Naive thymus-derived CD4-positive, alpha-beta T cell (primary cell): ENCODE results near the gene TM6SF1. TPM values are rescaled to one million over a fixed set of nuclear protein-coding genes. Genes with fewer than 3 reads are reported as not detected.

Experiments
- ATAC-seq: fragments of 150-1000 bp; cut with Tn5 transposase; 2 replicates; pipeline ENCODE4 v1.10.0; 2021; ENCODE audit warnings: mild to moderate bottlenecking, moderate library complexity
- CTCF ChIA-PET: fragments of 350-600 bp; sonication (Branson Sonifier 250); formaldehyde crosslinking; loops from one replicate; lab custom pipeline; 2021; ENCODE audit warnings: antibody characterized with exemption; lab: Charles Lee
- POLR2A ChIA-PET: fragments of 350-600 bp; sonication (Branson Sonifier 250); formaldehyde crosslinking; loops from one replicate; lab custom pipeline; 2021; ENCODE audit warnings: antibody characterized with exemption, inconsistent platforms; lab: Charles Lee
- DNase-seq, 9 donors: peaks; one replicate each; pipeline versions ENCODE4 v3.0.0 to v3.0.0-alpha.2; 2020 to 2022; ENCODE audit warnings: mixed read lengths in 1 of 9
- H3K27ac ChIP-seq: one replicate; pipeline ENCODE4 v1.7.0; 2013; ENCODE audit warnings: mild to moderate bottlenecking, low read depth, low read length, moderate library complexity
- H3K27me3 ChIP-seq, 2 donors: one replicate each; pipeline ENCODE4 v1.7.0; 2013; ENCODE audit warnings: low read length in 2 of 2, mild to moderate bottlenecking in 2 of 2, moderate library complexity in 2 of 2; ENCODE audit not compliant: control insufficient read depth in 2 of 2, insufficient read depth in 2 of 2
- H3K36me3 ChIP-seq, 3 experiments: 1 replicate in 2 of 3; 2 replicates in 1 of 3; pipeline ENCODE4 v1.7.0; 2013; ENCODE audit warnings: low read length in 3 of 3, mild to moderate bottlenecking in 3 of 3, moderate library complexity in 1 of 3; ENCODE audit not compliant: insufficient read depth in 3 of 3, control insufficient read depth in 2 of 3
- H3K4me1 ChIP-seq, 2 donors: one replicate each; pipeline ENCODE4 v1.7.0; 2013; ENCODE audit warnings: low read length in 2 of 2, mild to moderate bottlenecking in 2 of 2, moderate library complexity in 1 of 2; ENCODE audit not compliant: control insufficient read depth in 2 of 2, insufficient read depth in 2 of 2
- H3K4me3 ChIP-seq: 2 replicates; pipeline ENCODE4 v1.7.0; 2013; ENCODE audit warnings: mild to moderate bottlenecking, low read length
- H3K9me3 ChIP-seq, 3 experiments: 1 replicate in 2 of 3; 2 replicates in 1 of 3; pipeline ENCODE4 v1.7.0; 2013; ENCODE audit warnings: low read length in 3 of 3; ENCODE audit not compliant: control insufficient read depth in 2 of 3
- H3K27ac Mint-ChIP-seq, 9 donors: one replicate each; pipeline ENCODE4 v1.8.0; 2020 to 2022; ENCODE audit warnings: mixed read lengths in 9 of 9, mild to moderate bottlenecking in 8 of 9, moderate library complexity in 5 of 9, inconsistent platforms in 2 of 9
- H3K27me3 Mint-ChIP-seq, 5 donors: one replicate each; pipeline ENCODE4 v1.8.0; 2021 to 2022; ENCODE audit warnings: mixed read lengths in 5 of 5, mild to moderate bottlenecking in 1 of 5
- H3K36me3 Mint-ChIP-seq, 5 donors: one replicate each; pipeline ENCODE4 v1.8.0; 2020 to 2022; ENCODE audit warnings: mixed read lengths in 5 of 5, mild to moderate bottlenecking in 3 of 5, inconsistent platforms in 1 of 5
- H3K4me1 Mint-ChIP-seq, 7 donors: one replicate each; pipeline ENCODE4 v1.8.0; 2020 to 2022; ENCODE audit warnings: mixed read lengths in 7 of 7, mild to moderate bottlenecking in 3 of 7, inconsistent platforms in 1 of 7
- H3K4me3 Mint-ChIP-seq, 10 donors: one replicate each; pipeline ENCODE4 v1.8.0; 2020 to 2022; ENCODE audit warnings: mild to moderate bottlenecking in 10 of 10, mixed read lengths in 10 of 10, moderate library complexity in 6 of 10, inconsistent platforms in 2 of 10
- H3K9me3 Mint-ChIP-seq, 11 donors: one replicate each; pipeline ENCODE4 v1.8.0; 2020 to 2022; ENCODE audit warnings: mixed read lengths in 11 of 11, mild to moderate bottlenecking in 4 of 11, inconsistent platforms in 1 of 11, moderate library complexity in 1 of 11
- intact Hi-C, 2 donors: fragments of 100-400 bp; cut with micrococcal nuclease; formaldehyde crosslinking; loops; one replicate each; pipeline ENCODE4 v1.15.1; 2023
- polyA plus RNA-seq, 2 donors: library from polyadenylated mRNA; unstranded; fragments of 300-500 nt; fragmentation: Illumina TruSeq; gene quantifications; one replicate each; pipeline ENCODE4 v1.2.3, GENCODE V29; 2021
- total RNA-seq, 6 experiments: library from RNA in 5 of 6; stranded (reverse) in 5 of 6; gene quantifications; 1 replicate in 5 of 6; 2 replicates in 1 of 6; pipeline ENCODE4 v1.2.3 and lab custom pipeline; 2021 to 2026

The TM6SF1 gene
- total and polyA plus RNA-seq, 7 experiments from 2014 or later: 0.33 to 10.1 (median 1.0) TPM; not detected in 1

GRCh38 chr15:83098079-83098478, 9.4 kb upstream of the TM6SF1 start:
- no peak overlapping the region for H3K4me3 Mint-ChIP-seq
- Histone ChIP-seq H3K9me3 (peaks cover 0 to 4% (median 0%) of the 10 kb centered on the region in 3 experiments), H3K4me1 (no peaks in the 10 kb centered on the region), H3K36me3 (no peaks in the 10 kb centered on the region), H3K4me3 (no peak overlapping the region), H3K27ac (no peak overlapping the region), H3K27me3 (no peaks in the 10 kb centered on the region)
- no peaks in the 10 kb centered on the region for H3K4me1 Mint-ChIP-seq
- CTCF ChIA-PET: no interaction called here
- no peak overlapping the region for H3K27ac Mint-ChIP-seq
- H3K9me3 Mint-ChIP-seq: peaks cover 0 to 17% (median 9%) of the 10 kb centered on the region in 11 donors
- peaks cover 0 to 3% (median 0%) of the 10 kb centered on the region in 5 donors for H3K36me3 Mint-ChIP-seq
- DNase-seq (no peak), ATAC-seq (no peak)
- intact Hi-C loops: no loop called here
- POLR2A ChIA-PET: interaction anchor here (0.6 kb wide), 1 partner anchor 9 kb away, joined by 4 read pairs; no protein-coding TSS in a partner anchor
- H3K27me3 Mint-ChIP-seq: peaks cover 21 to 64% (median 25%) of the 10 kb centered on the region in 5 donors

DNA sequence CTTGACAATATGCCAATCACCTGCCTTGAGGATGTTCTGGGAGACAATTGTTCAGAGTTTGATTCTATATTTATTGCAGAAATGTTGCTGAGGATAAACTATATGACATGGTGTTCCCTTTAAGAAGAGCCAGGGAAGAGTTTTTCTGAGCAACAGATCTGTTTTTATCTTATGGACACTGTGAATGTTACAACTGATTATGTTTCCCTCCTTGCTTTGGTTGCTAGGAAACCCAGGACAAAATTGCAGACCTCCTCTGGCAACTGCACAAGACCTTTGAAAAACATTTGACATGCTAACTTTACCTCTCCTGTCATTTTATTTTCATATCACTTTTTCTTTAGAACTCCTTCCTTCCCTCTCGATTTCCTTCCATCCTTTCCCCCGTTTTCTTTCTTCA, 8.2 kb upstream of the TM6SF1 start:
- no peaks in the 10 kb centered on the region for H3K4me1 ChIP-seq
- no peak overlapping the region for H3K4me3 Mint-ChIP-seq
- H3K36me3 Mint-ChIP-seq: peaks cover 0 to 3% (median 0%) of the 10 kb centered on the region in 5 donors
- ChIA-PET CTCF (no interaction called here), POLR2A (no interaction called here)
- no peak overlapping the region for H3K27ac Mint-ChIP-seq
- no peaks in the 10 kb centered on the region for H3K36me3 ChIP-seq
- DNase-seq (no peak), ATAC-seq (no peak)
- intact Hi-C loops: no loop called here
- no peaks in the 10 kb centered on the region for H3K27me3 ChIP-seq
- H3K4me1 Mint-ChIP-seq: no peaks in the 10 kb centered on the region
- H3K27ac ChIP-seq: no peak overlapping the region
- peaks cover 0 to 17% (median 9%) of the 10 kb centered on the region in 11 donors for H3K9me3 Mint-ChIP-seq
- H3K9me3 ChIP-seq: peaks cover 0 to 4% (median 0%) of the 10 kb centered on the region in 3 experiments
- peaks cover 23 to 70% (median 33%) of the 10 kb centered on the region in 5 donors for H3K27me3 Mint-ChIP-seq
- no peak overlapping the region for H3K4me3 ChIP-seq

GRCh38 chr15:83100097-83100646, 7.3 kb upstream of the TM6SF1 start:
- no peaks in the 10 kb centered on the region for H3K4me1 Mint-ChIP-seq
- peaks cover 0 to 3% (median 0%) of the 10 kb centered on the region in 5 donors for H3K36me3 Mint-ChIP-seq
- Histone ChIP-seq H3K4me3 (no peak overlapping the region), H3K4me1 (no peaks in the 10 kb centered on the region), H3K27me3 (no peaks in the 10 kb centered on the region), H3K9me3 (peaks cover 0 to 4% (median 0%) of the 10 kb centered on the region in 3 experiments), H3K36me3 (no peaks in the 10 kb centered on the region), H3K27ac (no peak overlapping the region)
- ATAC-seq: peak; percentile 27
- H3K9me3 Mint-ChIP-seq: peaks cover 0 to 17% (median 9%) of the 10 kb centered on the region in 11 donors
- no peak overlapping the region for H3K4me3 Mint-ChIP-seq
- POLR2A ChIA-PET: no interaction called here
- H3K27ac Mint-ChIP-seq: peak overlapping the region in 1 of 9 donors; percentile 62
- intact Hi-C loops: no loop called here
- DNase-seq: no peak
- H3K27me3 Mint-ChIP-seq: peaks cover 28 to 71% (median 40%) of the 10 kb centered on the region in 5 donors
- CTCF ChIA-PET: no interaction called here

DNA sequence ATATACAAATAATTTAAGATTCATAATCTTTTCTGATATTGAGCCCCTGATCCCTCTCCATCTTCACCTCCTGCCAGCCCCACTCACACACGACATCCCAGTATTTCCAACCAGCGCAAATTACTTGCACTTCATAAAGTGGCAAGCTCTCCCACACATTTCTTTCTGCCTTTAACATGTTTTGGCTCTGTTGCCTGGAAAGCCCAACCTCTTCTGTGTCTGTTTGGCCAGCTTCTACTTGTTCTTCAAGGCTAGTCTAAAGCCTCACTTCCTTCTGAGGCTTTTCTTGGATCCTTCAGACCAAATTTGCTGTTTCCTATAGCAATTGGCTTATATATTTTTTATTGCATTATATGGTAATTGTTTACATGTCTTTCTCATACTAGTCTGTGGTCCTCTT, 5.1 kb upstream of the TM6SF1 start:
- ChIA-PET CTCF (no interaction called here), POLR2A (no interaction called here)
- no peaks in the 10 kb centered on the region for H3K27me3 ChIP-seq
- H3K9me3 ChIP-seq: peaks cover 0 to 4% (median 0%) of the 10 kb centered on the region in 3 experiments
- no peak overlapping the region for H3K4me3 ChIP-seq
- peaks cover 34 to 66% (median 47%) of the 10 kb centered on the region in 5 donors for H3K27me3 Mint-ChIP-seq
- peaks cover 2 to 8% (median 5%) of the 10 kb centered on the region in 7 donors for H3K4me1 Mint-ChIP-seq
- no peaks in the 10 kb centered on the region for H3K36me3 ChIP-seq
- no peak overlapping the region for H3K27ac Mint-ChIP-seq
- H3K9me3 Mint-ChIP-seq: peaks cover 0 to 17% (median 9%) of the 10 kb centered on the region in 11 donors
- H3K4me1 ChIP-seq: no peaks in the 10 kb centered on the region
- intact Hi-C loops: no loop called here
- DNase-seq (no peak), ATAC-seq (no peak)
- no peak overlapping the region for H3K4me3 Mint-ChIP-seq
- no peak overlapping the region for H3K27ac ChIP-seq
- H3K36me3 Mint-ChIP-seq: peaks cover 0 to 6% (median 3%) of the 10 kb centered on the region in 5 donors

DNA sequence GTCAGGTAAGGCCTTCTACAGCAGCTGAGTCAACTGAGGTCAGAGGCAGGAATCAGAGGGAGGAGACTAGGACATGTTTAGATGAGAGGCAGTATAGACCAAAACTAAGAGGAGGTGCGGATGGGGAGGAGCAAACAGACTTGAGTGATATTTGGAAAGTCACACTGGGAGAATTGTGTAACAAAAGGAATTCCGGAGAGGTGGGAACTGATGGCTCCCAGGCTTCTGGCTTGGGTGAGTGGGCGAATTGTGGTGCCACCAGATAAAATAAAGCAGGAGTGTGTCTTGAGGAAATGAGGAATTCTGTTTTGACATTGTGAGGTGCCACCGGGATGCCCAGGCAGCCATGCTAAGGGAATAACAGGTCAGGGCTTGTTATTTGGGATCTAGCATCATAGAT, 3.3 kb upstream of the TM6SF1 start:
- intact Hi-C loops: no loop called here
- Histone ChIP-seq H3K4me1 (peaks cover 0 to 10% of the 10 kb centered on the region in 2 donors), H3K4me3 (no peak overlapping the region), H3K27ac (no peak overlapping the region), H3K36me3 (no peaks in the 10 kb centered on the region), H3K27me3 (no peaks in the 10 kb centered on the region), H3K9me3 (no peaks in the 10 kb centered on the region)
- H3K27me3 Mint-ChIP-seq: peaks cover 44 to 59% (median 57%) of the 10 kb centered on the region in 5 donors
- ChIA-PET POLR2A (no interaction called here), CTCF (no interaction called here)
- H3K9me3 Mint-ChIP-seq: peaks cover 0 to 5% (median 0%) of the 10 kb centered on the region in 11 donors
- no peak overlapping the region for H3K27ac Mint-ChIP-seq
- peaks cover 0 to 7% (median 0%) of the 10 kb centered on the region in 5 donors for H3K36me3 Mint-ChIP-seq
- no peak for DNase-seq
- H3K4me1 Mint-ChIP-seq: peaks cover 7 to 19% (median 15%) of the 10 kb centered on the region in 7 donors
- no peak overlapping the region for H3K4me3 Mint-ChIP-seq
- no peak for ATAC-seq

DNA sequence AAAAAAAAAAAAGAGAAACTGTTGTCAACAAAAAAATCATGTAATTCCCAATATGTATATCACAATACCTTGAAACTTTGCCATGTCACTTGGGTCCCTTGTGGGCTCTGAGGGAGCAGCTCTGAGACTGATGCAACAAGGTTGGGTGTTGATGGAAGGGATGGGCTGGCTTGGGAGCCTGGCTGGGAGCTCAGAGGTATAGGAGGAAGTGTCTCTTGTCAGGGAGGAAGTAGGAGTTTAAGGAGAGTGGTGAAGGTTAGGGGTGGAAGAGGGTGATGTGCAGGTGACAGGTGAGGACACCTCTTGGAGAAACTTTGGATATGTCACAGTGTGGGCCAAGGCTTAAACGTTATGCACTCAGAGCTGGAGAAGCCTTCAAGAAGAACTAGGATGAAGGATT, 2.0 kb upstream of the TM6SF1 start:
- Mint-ChIP-seq H3K4me1 (peaks cover 10 to 31% (median 17%) of the 10 kb centered on the region in 7 donors), H3K36me3 (peaks cover 0 to 14% (median 0%) of the 10 kb centered on the region in 5 donors), H3K4me3 (peak overlapping the region in 7 of 10 donors; percentile 6 to 75 (median 44)), H3K9me3 (peaks cover 0 to 5% (median 0%) of the 10 kb centered on the region in 11 donors), H3K27ac (no peak overlapping the region), H3K27me3 (peaks cover 40 to 67% (median 55%) of the 10 kb centered on the region in 5 donors)
- Histone ChIP-seq H3K4me1 (peaks cover 0 to 10% of the 10 kb centered on the region in 2 donors), H3K9me3 (no peaks in the 10 kb centered on the region), H3K27ac (no peak overlapping the region), H3K4me3 (no peak overlapping the region), H3K36me3 (no peaks in the 10 kb centered on the region), H3K27me3 (no peaks in the 10 kb centered on the region)
- intact Hi-C loops: loop anchor here in 1 of 2 donors (5.0 kb wide), 1 partner anchor 57 kb away; no protein-coding TSS in a partner anchor
- ATAC-seq: no peak
- ChIA-PET CTCF (no interaction called here), POLR2A (no interaction called here)
- no peak for DNase-seq
